ENCODE data around the gene BDKRB1. TPM values are rescaled to one million over a fixed set of nuclear protein-coding genes. Genes with fewer than 3 reads are reported as not detected.

The BDKRB1 gene
- total and polyA plus RNA-seq, 10 donors, result 0.22 TPM; not detected in 9

DNA sequence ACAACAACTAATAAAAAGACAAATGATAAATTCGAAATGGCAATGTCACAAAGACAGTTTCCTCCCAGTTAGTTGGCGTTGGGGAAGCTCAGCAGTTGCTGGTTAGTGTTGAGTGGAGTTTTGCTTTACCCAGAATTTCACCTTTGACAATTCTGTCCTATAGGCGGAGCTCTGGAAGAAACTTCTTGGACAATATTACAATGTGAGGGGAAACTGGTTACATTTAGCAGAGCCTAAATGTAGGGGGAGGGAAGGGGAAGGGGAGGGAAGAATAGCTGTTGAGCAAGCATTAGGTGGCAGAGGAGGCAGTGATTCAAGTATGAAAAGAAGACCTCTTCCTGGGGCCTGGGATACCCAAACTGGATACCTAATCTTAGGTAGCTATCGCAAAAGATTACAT is 51.4 kb downstream of the BDKRB1 start:
- Histone ChIP-seq H3K4me1 (no peaks in the 10 kb centered on the region), H3K27ac (no peak overlapping the region), H3K4me3 (no peak overlapping the region), H3K9me3 (no peaks in the 10 kb centered on the region), H3K36me3 (peaks cover 0 to 97% (median 74%) of the 10 kb centered on the region in 6 donors), H3K27me3 (replicated peaks in 1 of 7) (no peaks in the 10 kb centered on the region)
- intact Hi-C loops (cut with DNase I; ENCODE audit: low total_unique reads), result no loop called here
- WGBS, 5 donors, result 90 to 96% (median 92%) methylated on average over 4 of the region's 4 CpGs
- TF ChIP-seq POLR2AphosphoS5 (IDR thresholded peaks at IDR 0.05), result no peak
- TF ChIP-seq, protein P1, sequence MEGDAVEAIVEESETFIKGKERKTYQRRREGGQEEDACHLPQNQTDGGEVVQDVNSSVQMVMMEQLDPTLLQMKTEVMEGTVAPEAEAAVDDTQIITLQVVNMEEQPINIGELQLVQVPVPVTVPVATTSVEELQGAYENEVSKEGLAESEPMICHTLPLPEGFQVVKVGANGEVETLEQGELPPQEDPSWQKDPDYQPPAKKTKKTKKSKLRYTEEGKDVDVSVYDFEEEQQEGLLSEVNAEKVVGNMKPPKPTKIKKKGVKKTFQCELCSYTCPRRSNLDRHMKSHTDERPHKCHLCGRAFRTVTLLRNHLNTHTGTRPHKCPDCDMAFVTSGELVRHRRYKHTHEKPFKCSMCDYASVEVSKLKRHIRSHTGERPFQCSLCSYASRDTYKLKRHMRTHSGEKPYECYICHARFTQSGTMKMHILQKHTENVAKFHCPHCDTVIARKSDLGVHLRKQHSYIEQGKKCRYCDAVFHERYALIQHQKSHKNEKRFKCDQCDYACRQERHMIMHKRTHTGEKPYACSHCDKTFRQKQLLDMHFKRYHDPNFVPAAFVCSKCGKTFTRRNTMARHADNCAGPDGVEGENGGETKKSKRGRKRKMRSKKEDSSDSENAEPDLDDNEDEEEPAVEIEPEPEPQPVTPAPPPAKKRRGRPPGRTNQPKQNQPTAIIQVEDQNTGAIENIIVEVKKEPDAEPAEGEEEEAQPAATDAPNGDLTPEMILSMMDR (IDR thresholded peaks at IDR 0.05 in 8 of 11, conservative IDR thresholded peaks at IDR 0.05 in 3 of 11), result no peak
- TF ChIP-seq POLR2A (IDR thresholded peaks at IDR 0.05), result no peak
- no peak for DNase-seq

DNA sequence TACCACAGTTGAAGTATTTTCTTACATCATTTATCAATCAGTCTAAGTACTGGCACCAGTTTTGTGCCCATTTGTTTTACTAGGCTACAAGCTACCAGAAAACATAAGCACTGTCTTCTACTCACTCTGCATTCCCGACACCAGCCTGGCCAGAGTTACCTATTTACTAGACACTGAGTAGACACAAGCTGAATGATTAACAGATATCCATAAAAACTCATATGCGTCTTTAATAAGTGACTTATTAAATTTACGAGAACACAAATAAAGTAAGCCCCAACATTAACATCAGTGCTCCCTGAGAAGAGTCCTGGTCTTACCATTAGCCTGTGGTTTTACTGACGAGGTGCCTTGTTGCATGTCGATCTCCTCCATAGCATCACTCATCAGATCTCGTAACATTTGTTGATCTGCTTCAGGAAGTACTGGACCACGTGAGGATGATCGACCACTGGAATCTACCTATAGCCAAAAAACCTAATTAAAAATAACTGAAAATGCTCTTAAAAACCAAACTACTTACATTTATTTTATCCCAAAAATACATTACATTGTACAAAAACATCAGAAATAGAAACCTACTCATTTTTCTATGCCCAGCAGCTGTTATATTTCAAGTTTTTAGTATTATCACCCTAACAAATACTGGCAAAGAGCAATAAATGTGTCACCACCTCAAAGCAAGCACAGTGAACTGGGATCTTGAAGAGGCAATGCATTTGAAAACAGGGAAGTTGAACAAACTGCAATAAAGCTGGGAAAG is 53.3 kb downstream of the BDKRB1 start:
- intact Hi-C loops (cut with DNase I; ENCODE audit: low total_unique reads), result no loop called here
- peaks cover 0 to 97% (median 65%) of the 10 kb centered on the region in 6 donors for H3K36me3 ChIP-seq
- no peaks in the 10 kb centered on the region for H3K27me3 ChIP-seq (replicated peaks in 1 of 7)
- no peak for DNase-seq
- TF ChIP-seq, protein P1 (IDR thresholded peaks at IDR 0.05 in 8 of 11, conservative IDR thresholded peaks at IDR 0.05 in 3 of 11), result no peak
- TF ChIP-seq POLR2AphosphoS5 (IDR thresholded peaks at IDR 0.05) (no peak), POLR2A (IDR thresholded peaks at IDR 0.05) (no peak)
- H3K9me3 ChIP-seq, result no peaks in the 10 kb centered on the region
- H3K27ac ChIP-seq, result no peak overlapping the region
- no peaks in the 10 kb centered on the region for H3K4me1 ChIP-seq
- 93 to 97% (median 95%) methylated on average over 8 of the region's 8 CpGs for WGBS, 5 donors
- H3K4me3 ChIP-seq, result no peak overlapping the region

DNA sequence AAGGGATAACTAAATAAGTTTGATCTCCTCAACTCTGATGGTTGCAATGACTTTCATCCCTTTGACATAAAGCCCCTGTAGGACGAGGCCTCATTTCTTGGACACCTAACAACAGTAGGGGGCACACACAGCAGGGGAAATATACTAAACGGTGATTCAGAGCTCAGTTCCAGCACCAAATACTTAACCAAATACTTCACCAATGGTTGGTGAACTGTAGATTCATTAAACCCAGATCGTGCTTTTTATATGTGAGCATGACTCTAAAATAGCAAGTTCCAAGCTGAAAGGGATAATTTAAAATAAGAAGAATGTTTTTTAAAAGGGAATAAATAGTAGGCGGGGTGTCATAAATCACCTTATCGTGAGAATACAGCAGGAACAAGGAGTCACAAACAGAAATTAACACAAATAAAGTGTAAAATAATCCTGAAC is 53.9 kb downstream of the BDKRB1 start:
- intact Hi-C loops (cut with DNase I; ENCODE audit: low total_unique reads), result no loop called here
- Histone ChIP-seq H3K27me3 (replicated peaks in 1 of 7) (no peaks in the 10 kb centered on the region), H3K9me3 (no peaks in the 10 kb centered on the region), H3K4me1 (no peaks in the 10 kb centered on the region), H3K27ac (no peak overlapping the region), H3K36me3 (peaks cover 0 to 97% (median 68%) of the 10 kb centered on the region in 6 donors), H3K4me3 (no peak overlapping the region)
- 76 to 83% (median 77%) methylated on average over 5 of the region's 5 CpGs for WGBS, 5 donors
- TF ChIP-seq POLR2AphosphoS5 (IDR thresholded peaks at IDR 0.05), result no peak
- TF ChIP-seq, protein P1 (IDR thresholded peaks at IDR 0.05 in 8 of 11, conservative IDR thresholded peaks at IDR 0.05 in 3 of 11), result no peak
- TF ChIP-seq POLR2A (IDR thresholded peaks at IDR 0.05), result no peak
- DNase-seq, result no peak

DNA sequence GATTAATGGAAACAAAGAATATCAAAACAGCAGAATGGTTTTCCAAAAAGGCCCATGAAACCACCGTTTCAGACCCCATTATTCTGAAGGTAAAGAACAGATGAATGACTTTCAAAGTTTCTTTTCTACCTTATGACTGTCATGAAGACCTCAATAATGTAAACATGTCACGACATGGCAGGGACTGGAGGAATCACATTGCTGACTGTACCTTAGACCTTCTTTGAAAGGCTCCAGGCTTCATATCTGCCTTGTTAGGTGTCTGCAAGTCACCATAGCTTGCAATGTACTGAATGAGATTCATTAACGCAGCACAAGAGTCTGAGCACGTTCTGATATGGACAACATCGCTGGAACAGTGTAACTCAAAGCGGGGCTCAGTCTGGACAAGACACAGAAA is 54.9 kb downstream of the BDKRB1 start:
- no peaks in the 10 kb centered on the region for H3K4me1 ChIP-seq
- DNase-seq, result no peak
- TF ChIP-seq POLR2AphosphoS5 (IDR thresholded peaks at IDR 0.05) (no peak), POLR2A (IDR thresholded peaks at IDR 0.05) (no peak)
- TF ChIP-seq, protein P1 (IDR thresholded peaks at IDR 0.05 in 8 of 11, conservative IDR thresholded peaks at IDR 0.05 in 3 of 11), result no peak
- intact Hi-C loops (cut with DNase I; ENCODE audit: low total_unique reads), result no loop called here
- no peaks in the 10 kb centered on the region for H3K27me3 ChIP-seq (replicated peaks in 1 of 7)
- H3K9me3 ChIP-seq, result no peaks in the 10 kb centered on the region
- peaks cover 0 to 97% (median 68%) of the 10 kb centered on the region in 6 donors for H3K36me3 ChIP-seq
- 93 to 97% (median 95%) methylated on average over 6 of the region's 6 CpGs for WGBS, 5 donors
- no peak overlapping the region for H3K4me3 ChIP-seq
- H3K27ac ChIP-seq, result no peak overlapping the region
